IMR-90 (cell line): ENCODE data around the gene UBE2N. TPM values are rescaled to one million over a fixed set of nuclear protein-coding genes. Genes with fewer than 3 reads are reported as not detected.

Experiments used
- ATAC-seq: fragments of 200-7000 bp; cut with Tn5 transposase; 2 replicates; pipeline ENCODE4 v1.9.1; 2020; ENCODE audit warnings: low read depth, mild to moderate bottlenecking, moderate library complexity
- BruUV-seq: library from RNA; stranded (reverse); fragments of 400-500 nt; replicated peaks from 2 replicates; lab custom pipeline; 2021; lab: Mats Ljungman, UMichigan
- CTCF ChIA-PET: fragments of 300-600 bp; formaldehyde crosslinking; extraction: SDS; loops from one replicate; lab custom pipeline; 2021; ENCODE audit warnings: antibody characterized with exemption; lab: Yijun Ruan, JAX
- POLR2A ChIA-PET: fragments of 300-600 bp; sonication (Branson Sonifier 250); formaldehyde crosslinking; loops from one replicate; lab custom pipeline; 2022; ENCODE audit warnings: antibody characterized with exemption; ENCODE audit not compliant: unreplicated experiment; lab: Charles Lee
- DNase-seq: peaks from one replicate; pipeline ENCODE4 v3.0.0; 2013
- H2AFZ ChIP-seq: replicated peaks from 2 replicates; pipeline ENCODE3; 2013; ENCODE audit warnings: low read length, mild to moderate bottlenecking; ENCODE audit not compliant: poor library complexity
- H2AK5ac ChIP-seq: 2 replicates; pipeline ENCODE4 v1.6.1; 2013; ENCODE audit warnings: low read depth, low read length, inconsistent platforms
- H2AK9ac ChIP-seq: replicated peaks from 2 replicates; pipeline ENCODE3; 2013; ENCODE audit warnings: mild to moderate bottlenecking, low read depth, low read length, moderate library complexity; ENCODE audit not compliant: poor library complexity
- H2BK120ac ChIP-seq: 2 replicates; pipeline ENCODE4 v1.6.1; 2013; ENCODE audit warnings: low read depth, low read length, inconsistent platforms
- H2BK15ac ChIP-seq: 3 replicates; pipeline ENCODE4 v1.6.1; 2013; ENCODE audit warnings: low read depth, low read length, inconsistent platforms
- H2BK20ac ChIP-seq: 2 replicates; pipeline ENCODE4 v1.6.1; 2013; ENCODE audit warnings: low read depth, mild to moderate bottlenecking, inconsistent platforms, low read length, moderate library complexity
- H2BK5ac ChIP-seq: 2 replicates; pipeline ENCODE4 v1.6.1; 2013; ENCODE audit warnings: mild to moderate bottlenecking, low read depth, low read length, inconsistent platforms; ENCODE audit not compliant: poor library complexity, severe bottlenecking
- H3K14ac ChIP-seq: replicated peaks from 2 replicates; pipeline ENCODE4 v1.6.1; 2013; ENCODE audit warnings: low read depth, low read length, inconsistent platforms
- H3K18ac ChIP-seq: 2 replicates; pipeline ENCODE4 v1.6.1; 2013; ENCODE audit warnings: low read depth, low read length, control low read depth
- H3K23ac ChIP-seq: 2 replicates; pipeline ENCODE4 v1.6.1; 2013; ENCODE audit warnings: low read depth, low read length, inconsistent platforms
- H3K27ac ChIP-seq: 2 replicates; pipeline ENCODE4 v1.5.1; 2013; ENCODE audit warnings: mild to moderate bottlenecking, control low read depth, low read length; ENCODE audit not compliant: insufficient read depth
- H3K27me3 ChIP-seq: 2 replicates; pipeline ENCODE4 v1.6.1; 2013; ENCODE audit warnings: low read length; ENCODE audit not compliant: control insufficient read depth, insufficient read depth
- H3K36me3 ChIP-seq: 2 replicates; pipeline ENCODE4 v1.6.1; 2013; ENCODE audit warnings: low read length, mixed read lengths; ENCODE audit not compliant: control insufficient read depth, insufficient read depth
- H3K4ac ChIP-seq: 2 replicates; pipeline ENCODE4 v1.6.1; 2013; ENCODE audit warnings: low read depth, low read length, inconsistent platforms
- H3K4me1 ChIP-seq: 2 replicates; pipeline ENCODE4 v1.6.1; 2013; ENCODE audit warnings: low read length, mixed read lengths; ENCODE audit not compliant: control insufficient read depth, insufficient read depth
- H3K4me2 ChIP-seq: 2 replicates; pipeline ENCODE4 v1.6.1; 2013; ENCODE audit warnings: low read depth, mild to moderate bottlenecking, control low read depth, low read length, moderate library complexity
- H3K4me3 ChIP-seq: 2 replicates; pipeline ENCODE4 v1.5.1; 2013; ENCODE audit warnings: low read depth, mild to moderate bottlenecking, control low read depth, low read length, moderate library complexity; ENCODE audit not compliant: insufficient read depth
- H3K56ac ChIP-seq: 2 replicates; pipeline ENCODE4 v1.6.1; 2013; ENCODE audit warnings: low read length, inconsistent platforms; ENCODE audit not compliant: insufficient read depth; ENCODE audit errors: extremely low read depth
- H3K79me1 ChIP-seq, 2 experiments: 2 replicates each; pipeline ENCODE4 v1.6.1; 2013; ENCODE audit warnings: low read length in 2 of 2, inconsistent platforms in 1 of 2, low read depth in 1 of 2
- H3K9ac ChIP-seq: 2 replicates; pipeline ENCODE4 v1.6.1; 2013; ENCODE audit warnings: low read depth, low read length, control low read depth
- H3K9me1 ChIP-seq: 2 replicates; pipeline ENCODE4 v1.6.1; 2013; ENCODE audit warnings: low read length, inconsistent platforms; ENCODE audit not compliant: insufficient read depth
- H3K9me3 ChIP-seq: 2 replicates; pipeline ENCODE4 v1.6.1; 2013; ENCODE audit warnings: low read length; ENCODE audit not compliant: control insufficient read depth, insufficient read depth
- H4K20me1 ChIP-seq: 2 replicates; pipeline ENCODE4 v1.6.1; 2013; ENCODE audit warnings: low read length, inconsistent platforms; ENCODE audit not compliant: insufficient read depth
- H4K5ac ChIP-seq: 2 replicates; pipeline ENCODE4 v1.6.1; 2013; ENCODE audit warnings: mild to moderate bottlenecking, low read depth, low read length, control low read depth
- H4K8ac ChIP-seq, 2 experiments: 2 replicates each; pipeline ENCODE4 v1.6.1; 2013; ENCODE audit warnings: low read depth in 2 of 2, low read length in 2 of 2, control low read depth in 1 of 2, inconsistent platforms in 1 of 2
- H4K91ac ChIP-seq: 2 replicates; pipeline ENCODE4 v1.6.1; 2013; ENCODE audit warnings: low read depth, low read length, inconsistent platforms; ENCODE audit not compliant: insufficient read depth
- BHLHE40 ChIP-seq: fragments of 150-350 bp; IDR thresholded peaks from 2 replicates; pipeline ENCODE4 v1.6.1; 2016; ENCODE audit warnings: mild to moderate bottlenecking, low read depth, low read length
- CEBPB ChIP-seq: IDR thresholded peaks from 2 replicates; pipeline ENCODE4 v1.6.1; 2012; ENCODE audit warnings: low read depth, low read length, improper control_type of control experiment
- CHD1 ChIP-seq: IDR thresholded peaks from 2 replicates; pipeline ENCODE4 v1.6.1; 2012; ENCODE audit warnings: low read depth, low read length, improper control_type of control experiment
- CTCF ChIP-seq: conservative IDR thresholded peaks from 2 replicates; pipeline ENCODE4 v1.5.1; 2012; ENCODE audit warnings: mild to moderate bottlenecking, low read depth, low read length, improper control_type of control experiment
- ELK1 ChIP-seq: fragments of 150-350 bp; IDR thresholded peaks from 2 replicates; pipeline ENCODE4 v1.6.1; 2016; ENCODE audit warnings: low read depth, mild to moderate bottlenecking, low read length, moderate library complexity, borderline replicate concordance
- FOS ChIP-seq: fragments of 150-350 bp; IDR thresholded peaks from 2 replicates; pipeline ENCODE4 v1.6.1; 2016; ENCODE audit warnings: low read depth, low read length
- MAZ ChIP-seq: IDR thresholded peaks from 2 replicates; pipeline ENCODE4 v1.6.1; 2012; ENCODE audit warnings: low read depth, mild to moderate bottlenecking, low read length, improper control_type of control experiment, moderate library complexity, borderline replicate concordance
- MXI1 ChIP-seq: IDR thresholded peaks from 2 replicates; pipeline ENCODE4 v1.6.1; 2012; ENCODE audit warnings: low read depth, mild to moderate bottlenecking, low read length, moderate library complexity, borderline replicate concordance
- NFE2L2 ChIP-seq: fragments of 150-350 bp; IDR thresholded peaks from 2 replicates; pipeline ENCODE4 v1.6.1; 2016; ENCODE audit warnings: low read depth, mild to moderate bottlenecking, low read length
- RAD21 ChIP-seq: IDR thresholded peaks from 2 replicates; pipeline ENCODE4 v1.6.1; 2012; ENCODE audit warnings: low read length, improper control_type of control experiment
- RCOR1 ChIP-seq: IDR thresholded peaks from 2 replicates; pipeline ENCODE4 v1.6.1; 2012; ENCODE audit warnings: mild to moderate bottlenecking, low read length, improper control_type of control experiment; ENCODE audit not compliant: insufficient replicate concordance
- RFX5 ChIP-seq: IDR thresholded peaks from 2 replicates; pipeline ENCODE4 v1.8.0; 2012; ENCODE audit warnings: low read depth, mild to moderate bottlenecking, low read length, moderate library complexity
- SMC3 ChIP-seq: fragments of 150-350 bp; IDR thresholded peaks from 2 replicates; pipeline ENCODE4 v1.6.1; 2016; ENCODE audit warnings: low read depth, mild to moderate bottlenecking, antibody characterized with exemption, low read length, moderate library complexity
- USF2 ChIP-seq: fragments of 150-350 bp; IDR thresholded peaks from 2 replicates; pipeline ENCODE4 v1.6.1; 2017; ENCODE audit warnings: mild to moderate bottlenecking, antibody characterized with exemption, low read length, low read depth
- WGBS, 2 experiments: methylation state at CpG; one replicate each; pipeline versions ENCODE4 v1.1.5 to v1.1.7; 2013; ENCODE audit warnings: missing lambda C conversion rate in 2 of 2; ENCODE audit not compliant: insufficient read length in 1 of 2; ENCODE audit errors: extremely low coverage in 2 of 2; 5-methylcytosine and 5-hydroxymethylcytosine counted together
- dilution Hi-C: fragments of 300-500 bp; cut with HindIII; formaldehyde crosslinking; loops from one replicate; pipeline ENCODE4 v1.14.3; 2018; ENCODE audit warnings: low sequenced_read_pairs; ENCODE audit not compliant: unreplicated experiment
- in situ Hi-C: fragments of 300-500 bp; cut with MboI; formaldehyde crosslinking; loops from 3 replicates; pipeline ENCODE4 v1.14.3; 2019; ENCODE audit warnings: low sequenced_read_pairs, inconsistent platforms, mixed read lengths
- intact Hi-C: fragments of 100-400 bp; cut with micrococcal nuclease; formaldehyde crosslinking; loops from 2 replicates; pipeline ENCODE4 v1.10.0; 2022
- polyA plus RNA-seq, 3 experiments: library from polyadenylated mRNA; depleted of rRNA; stranded (reverse); fragments of >200 nt; gene quantifications; 2 replicates each; pipeline ENCODE4 v1.2.3, GENCODE V29; 2012; ENCODE audit warnings: low replicate concordance in 1 of 3
- total RNA-seq: library from RNA; depleted of rRNA; stranded (reverse); fragments of >200 nt; gene quantifications from 2 replicates; pipeline ENCODE4 v1.2.3, GENCODE V29; 2012

The UBE2N gene
- total and polyA plus RNA-seq, 2 of the 4 experiments (the other 2 are of a cell fraction): 64.5 to 103 TPM

GRCh38 chr12:93430280-93430679, 11.5 kb downstream of the UBE2N start:
- dilution Hi-C loops (no loop called here), in situ Hi-C loops (no loop called here), intact Hi-C loops (no loop called here)
- POLR2A ChIA-PET: no interaction called here
- TF ChIP-seq RCOR1 (no peak), FOS (no peak), RAD21 (no peak), SMC3 (no peak), RFX5 (no peak), USF2 (no peak), CHD1 (no peak), MXI1 (no peak), BHLHE40 (no peak), CTCF (no peak), NFE2L2 (no peak), CEBPB (no peak), MAZ (no peak), ELK1 (no peak)
- Histone ChIP-seq H3K4me1 (peaks cover 24% of the 10 kb centered on the region), H2AFZ (no peak overlapping the region), H4K91ac (no peak overlapping the region), H3K4me2 (no peak overlapping the region), H3K27me3 (no peaks in the 10 kb centered on the region), H4K20me1 (peaks cover 92% of the 10 kb centered on the region), H2BK15ac (no peak overlapping the region), H3K23ac (no peak overlapping the region), H2BK5ac (no peak overlapping the region), H3K4ac (no peak overlapping the region), H2AK5ac (no peak overlapping the region), H4K5ac (no peak overlapping the region), H3K27ac (no peak overlapping the region), H3K4me3 (no peak overlapping the region), H3K56ac (no peak overlapping the region), H3K9ac (no peak overlapping the region; the same call in 1 of the 2 replicates), H4K8ac (no peak overlapping the region), H3K9me3 (no peaks in the 10 kb centered on the region), H3K18ac (no peak overlapping the region), H2BK20ac (no peak overlapping the region), H2BK120ac (no peak overlapping the region), H3K9me1 (peaks cover 10% of the 10 kb centered on the region; the same call in 1 of the 2 replicates), H2AK9ac (no peak overlapping the region), H3K14ac (no peak overlapping the region), H3K36me3 (no peaks in the 10 kb centered on the region), H3K79me1 (peaks cover 4 to 48% of the 10 kb centered on the region in 2 experiments; a peak in 3 of 4 replicates)
- CTCF ChIA-PET: interaction anchor here (2.0 kb wide), 1 partner anchor 11 kb away, joined by 5 read pairs; no protein-coding TSS in a partner anchor
- DNase-seq (no peak), ATAC-seq (no peak)
- no CpG with 5 or more reads among the region's 4 CpGs for WGBS, 2 experiments
- BruUV-seq: no TSS peak
